T-cell (primary cell): ENCODE data around the gene RPL5. TPM values are rescaled to one million over a fixed set of nuclear protein-coding genes. Genes with fewer than 3 reads are reported as not detected.
"Not testable (repeated sequence)": the region's sequence is repeated elsewhere in the genome, so short reads cannot be mapped to it uniquely, and the experiment has no call there.

Experiments used
- ATAC-seq, 4 experiments: fragments of 200-7000 bp in 3 of 4; fragments of 150-1000 bp in 1 of 4; cut with Tn5 transposase; replicated peaks in 1 of 4; 1 replicate in 3 of 4; 2 replicates in 1 of 4; pipeline ENCODE4 v1.10.0; 2021; ENCODE audit warnings: moderate library complexity in 3 of 4, mild to moderate bottlenecking in 2 of 4, moderate number of reproducible peaks in 1 of 4
- CTCF ChIA-PET, 2 donors: fragments of 300-600 bp; sonication (Branson Sonifier 250); formaldehyde crosslinking; loops; one replicate each; lab custom pipeline; 2022; ENCODE audit warnings: antibody characterized with exemption in 2 of 2; lab: Charles Lee
- POLR2A ChIA-PET, 2 donors: fragments of 300-600 bp; sonication (Branson Sonifier 250); formaldehyde crosslinking; loops; one replicate each; lab custom pipeline; 2022; ENCODE audit warnings: antibody characterized with exemption in 2 of 2; lab: Charles Lee
- DNase-seq, 35 experiments: peaks; one replicate each; pipeline versions ENCODE4 v3.0.0 to v3.0.0-alpha.2; 2013 to 2023
- H3K27ac ChIP-seq: one replicate; pipeline ENCODE4 v1.5.1; 2013; ENCODE audit warnings: low read length
- H3K27me3 ChIP-seq, 2 experiments: replicated peaks in 1 of 2; 1 replicate in 1 of 2; 2 replicates in 1 of 2; pipeline versions ENCODE4 v1.6.1 to v1.7.0; 2013; ENCODE audit warnings: low read length in 1 of 2, mixed read lengths in 1 of 2; ENCODE audit not compliant: control insufficient read depth in 2 of 2, insufficient read depth in 2 of 2; ENCODE audit errors: extremely low read depth in 1 of 2
- H3K36me3 ChIP-seq, 2 donors: 1 replicate in 1 of 2; 2 replicates in 1 of 2; pipeline versions ENCODE4 v1.6.1 to v1.7.0; 2013; ENCODE audit warnings: low read length in 1 of 2; ENCODE audit not compliant: control insufficient read depth in 2 of 2, insufficient read depth in 1 of 2; ENCODE audit errors: extremely low read depth in 1 of 2
- H3K4me1 ChIP-seq, 2 experiments: 1 replicate in 1 of 2; 2 replicates in 1 of 2; pipeline versions ENCODE4 v1.6.1 to v1.7.0; 2013; ENCODE audit warnings: low read length in 2 of 2, mixed read lengths in 1 of 2; ENCODE audit not compliant: insufficient read depth in 2 of 2, control insufficient read depth in 1 of 2; ENCODE audit errors: extremely low read depth in 1 of 2
- H3K4me3 ChIP-seq, 2 donors: 1 replicate in 1 of 2; 2 replicates in 1 of 2; pipeline versions ENCODE4 v1.5.1 to v1.7.0; 2013; ENCODE audit warnings: mild to moderate bottlenecking in 2 of 2, low read length in 1 of 2, moderate library complexity in 1 of 2; ENCODE audit not compliant: control insufficient read depth in 1 of 2; ENCODE audit errors: extremely low read depth in 1 of 2
- H3K9me3 ChIP-seq: 2 replicates; pipeline ENCODE4 v1.7.0; 2013
- H3K27ac Mint-ChIP-seq, 2 donors: one replicate each; pipeline ENCODE4 v1.8.0; 2020 to 2021; ENCODE audit warnings: mild to moderate bottlenecking in 2 of 2, mixed read lengths in 2 of 2
- H3K27me3 Mint-ChIP-seq, 2 donors: one replicate each; pipeline ENCODE4 v1.8.0; 2021 to 2022; ENCODE audit warnings: mixed read lengths in 2 of 2
- H3K36me3 Mint-ChIP-seq: one replicate; pipeline ENCODE4 v1.8.0; 2021; ENCODE audit warnings: mixed read lengths
- H3K4me1 Mint-ChIP-seq, 3 donors: one replicate each; pipeline ENCODE4 v1.8.0; 2020 to 2022; ENCODE audit warnings: mixed read lengths in 3 of 3, mild to moderate bottlenecking in 1 of 3
- H3K4me3 Mint-ChIP-seq, 3 donors: one replicate each; pipeline ENCODE4 v1.8.0; 2020 to 2022; ENCODE audit warnings: mild to moderate bottlenecking in 3 of 3, mixed read lengths in 3 of 3, moderate library complexity in 3 of 3
- H3K9me3 Mint-ChIP-seq, 3 donors: one replicate each; pipeline ENCODE4 v1.8.0; 2020 to 2022; ENCODE audit warnings: mixed read lengths in 3 of 3
- WGBS: methylation state at CpG from one replicate; pipeline ENCODE4 v1.1.5; 2013; ENCODE audit warnings: missing lambda C conversion rate; ENCODE audit not compliant: insufficient coverage; 5-methylcytosine and 5-hydroxymethylcytosine counted together
- total RNA-seq, 35 experiments: library from RNA in 6 of 35; stranded (reverse) in 6 of 35; fragments of 120-200 nt in 1 of 35; gene quantifications; one replicate each; pipeline versions ENCODE4 v1.2.1 to v1.2.4 and lab custom pipeline; 2013 to 2026

RPL5 gene
- total RNA-seq, result 1,000 to 10,000 TPM; 1,327 to 1,558 (median 1,433) TPM
- total RNA-seq (2013), result 3,588 TPM
- 943 to 1,846 (median 1,345) reads per million in 29 experiments for total RNA-seq (lab: John Stamatoyannopoulos, UW)

DNA sequence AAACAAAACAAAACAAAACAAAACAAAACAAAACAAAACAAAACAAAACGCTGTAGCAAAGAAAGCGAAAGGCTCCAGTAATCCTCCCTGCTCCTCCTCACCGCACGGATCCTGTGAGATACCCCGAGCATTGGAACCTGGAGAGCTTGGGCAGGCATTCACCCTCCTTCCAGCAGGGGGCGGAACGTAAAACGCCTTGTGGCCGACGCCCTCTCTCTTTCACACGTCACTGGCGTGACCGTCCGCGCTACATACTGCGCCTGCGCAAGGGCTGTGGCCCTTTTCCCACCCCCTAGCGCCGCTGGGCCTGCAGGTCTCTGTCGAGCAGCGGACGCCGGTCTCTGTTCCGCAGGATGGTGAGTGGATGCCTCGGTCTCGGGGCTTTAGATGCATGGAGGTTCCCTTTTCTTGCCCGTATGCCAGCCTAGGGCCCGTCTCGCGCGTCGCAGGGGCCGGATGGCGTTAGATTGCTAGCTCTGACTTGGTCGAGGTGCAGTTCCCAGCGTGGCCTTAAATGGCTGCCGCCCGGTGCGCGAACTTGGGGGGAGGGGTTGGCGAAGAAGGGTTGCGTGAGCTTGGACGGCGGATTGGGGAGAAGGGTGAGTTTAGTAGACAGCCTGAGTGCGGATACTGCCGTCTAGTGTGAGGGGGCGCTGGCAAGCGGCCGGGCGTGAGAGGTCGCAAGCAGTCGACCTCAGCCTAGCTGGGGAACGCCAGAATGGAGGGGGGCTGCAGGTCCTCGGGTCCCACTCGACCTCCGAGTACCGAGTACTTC, at the start of gene RPL5:
TSS of gene RPL5 (plus strand) at position 279 of the 775 bp plus-strand sequence. CDS start at position 354, 75 bp downstream.
- CTCF ChIA-PET, result interaction anchor here (0.6 to 1.8 kb wide), 27 partner anchors 9 to 651 kb away, joined by 3 to 7 read pairs (median 4); partner anchors contain the start of gene DIPK1A (in 1 of the 2)
- H3K36me3 Mint-ChIP-seq, result peaks cover 38% of the 10 kb centered on the region

GRCh38 chr1:92783550-92783949, 48.3 kb upstream of the RPL5 start:
- H3K36me3 Mint-ChIP-seq, H3K27ac ChIP-seq, H3K4me3 ChIP-seq, ATAC-seq, H3K9me3 ChIP-seq, H3K9me3 Mint-ChIP-seq, H3K36me3 ChIP-seq: not testable (repeated sequence)
- Histone ChIP-seq H3K4me1 (peaks cover 8 to 28% of the 10 kb centered on the region in 2 experiments), H3K27me3 (peaks cover 0 to 55% of the 10 kb centered on the region in 2 experiments)
- peak overlapping the region in 1 of 2 donors; percentile 47 for H3K27ac Mint-ChIP-seq
- peaks cover 25 to 49% of the 10 kb centered on the region in 2 donors for H3K27me3 Mint-ChIP-seq
- no CpG with 5 or more reads among the region's 14 CpGs for WGBS
- peak overlapping the region; percentile 76 to 84 (median 77) for H3K4me3 Mint-ChIP-seq
- ChIA-PET CTCF (interaction anchor here (0.6 to 0.7 kb wide), 2 partner anchors 229 to 1134 kb away, joined by 3 read pairs; no protein-coding TSS in a partner anchor), POLR2A (interaction anchor here (0.6 to 0.7 kb wide), 6 partner anchors 35 to 753 kb away, joined by 3 to 5 read pairs (median 4); no protein-coding TSS in a partner anchor)
- peak in 1 of 35 experiments; percentile 1 for DNase-seq
- peaks cover 19 to 25% (median 19%) of the 10 kb centered on the region in 3 donors for H3K4me1 Mint-ChIP-seq

More for the DNA sequence above, at the start of gene RPL5:
- Histone ChIP-seq H3K36me3 (peaks cover 0 to 36% of the 10 kb centered on the region in 2 donors), H3K9me3 (no peaks in the 10 kb centered on the region), H3K4me1 (peaks cover 18 to 22% of the 10 kb centered on the region in 2 experiments), H3K4me3 (peak within 1 kb of the TSS; percentile 91 to 97), H3K27ac (peak within 1 kb of the TSS; percentile 92), H3K27me3 (no peaks in the 10 kb centered on the region)
- POLR2A ChIA-PET, result interaction anchor here (0.5 to 1.4 kb wide), 12 partner anchors 10 to 957 kb away, joined by 3 to 11 read pairs (median 4); no protein-coding TSS in a partner anchor
- Mint-ChIP-seq H3K4me3 (peak within 1 kb of the TSS; percentile 97 to 100 (median 99)), H3K9me3 (no peaks in the 10 kb centered on the region), H3K27ac (peak within 1 kb of the TSS; percentile 92 to 99), H3K4me1 (peaks cover 45 to 51% (median 49%) of the 10 kb centered on the region in 3 donors), H3K27me3 (no peaks in the 10 kb centered on the region)
- ATAC-seq, result peak; percentile 86 to 92 (median 87)
- DNase-seq, result peak; percentile 92 to 99 (median 94)
- under 1% methylated on average over 53 of the region's 57 CpGs for WGBS

- peak in 16 of 35 experiments; percentile 0 to 54 (median 7) for DNase-seq
- H3K27ac Mint-ChIP-seq, result peak overlapping the region in 1 of 2 donors; percentile 47
These were observed 47.7 kb upstream of the RPL5 start for GRCh38 chr1:92784021-92784638.

GRCh38 chr1:92784639-92785500, 47.0 kb upstream of the RPL5 start, which contains the start of gene EVI5:
EVI5 (minus strand) TSS chr1:92785108; CDS start chr1:92736546, 48,562 bp downstream.
- POLR2A ChIA-PET, result no interaction called here
- Mint-ChIP-seq H3K9me3 (no peaks in the 10 kb centered on the region), H3K4me1 (peaks cover 19 to 25% (median 19%) of the 10 kb centered on the region in 3 donors), H3K4me3 (peak within 1 kb of the TSS; percentile 76 to 84 (median 77)), H3K36me3 (no peaks in the 10 kb centered on the region), H3K27me3 (peaks cover 16 to 44% of the 10 kb centered on the region in 2 donors), H3K27ac (peak within 1 kb of the TSS; percentile 11 to 47)
- Histone ChIP-seq H3K4me3 (peak within 1 kb of the TSS; percentile 54 to 86), H3K9me3 (no peaks in the 10 kb centered on the region), H3K27me3 (peaks cover 0 to 51% of the 10 kb centered on the region in 2 experiments), H3K36me3 (no peaks in the 10 kb centered on the region), H3K4me1 (peaks cover 8 to 28% of the 10 kb centered on the region in 2 experiments), H3K27ac (no peak within 1 kb of the TSS)
- DNase-seq (peak; percentile 25 to 78 (median 52)), ATAC-seq (peak; percentile 72 to 81 (median 75))
- WGBS, result 3% methylated on average over 85 of the region's 94 CpGs
- CTCF ChIA-PET, result interaction anchor here in 1 of 2 donors (0.7 kb wide), 1 partner anchor 35 kb away, joined by 3 read pairs; no protein-coding TSS in a partner anchor

More at GRCh38 chr1:92784021-92784638, 47.7 kb upstream of the RPL5 start:
- H3K4me3 Mint-ChIP-seq, result peak overlapping the region; percentile 76 to 84 (median 77)
- Histone ChIP-seq H3K9me3 (no peaks in the 10 kb centered on the region), H3K27ac (no peak overlapping the region), H3K36me3 (no peaks in the 10 kb centered on the region), H3K4me1 (peaks cover 8 to 28% of the 10 kb centered on the region in 2 experiments), H3K4me3 (peak overlapping the region; percentile 45 to 86), H3K27me3 (peaks cover 0 to 53% of the 10 kb centered on the region in 2 experiments)
- peaks cover 20 to 43% of the 10 kb centered on the region in 2 donors for H3K27me3 Mint-ChIP-seq
- H3K4me1 Mint-ChIP-seq, result peaks cover 19 to 25% (median 19%) of the 10 kb centered on the region in 3 donors
- ChIA-PET CTCF (interaction anchor here (0.6 to 0.7 kb wide), 2 partner anchors 229 to 1134 kb away, joined by 3 read pairs; no protein-coding TSS in a partner anchor), POLR2A (interaction anchor here (0.6 to 0.7 kb wide), 6 partner anchors 35 to 753 kb away, joined by 3 to 5 read pairs (median 4); no protein-coding TSS in a partner anchor)
- H3K9me3 Mint-ChIP-seq, result no peaks in the 10 kb centered on the region
- 1% methylated on average over 20 of the region's 25 CpGs for WGBS
- ATAC-seq, result peak in 3 of 4 experiments; percentile 25 to 41 (median 33)
- H3K36me3 Mint-ChIP-seq, result no peaks in the 10 kb centered on the region

GRCh38 chr1:92786111-92786901, 45.5 kb upstream of the RPL5 start:
- Histone ChIP-seq H3K36me3 (no peaks in the 10 kb centered on the region), H3K27ac (no peak overlapping the region), H3K27me3 (peaks cover 0 to 47% of the 10 kb centered on the region in 2 experiments), H3K4me3 (no peak overlapping the region), H3K4me1 (peaks cover 8 to 28% of the 10 kb centered on the region in 2 experiments), H3K9me3 (no peaks in the 10 kb centered on the region)
- peaks cover 15 to 39% of the 10 kb centered on the region in 2 donors for H3K27me3 Mint-ChIP-seq
- 100% methylated on average over 2 of the region's 5 CpGs for WGBS
- DNase-seq, result no peak
- no peaks in the 10 kb centered on the region for H3K36me3 Mint-ChIP-seq
- H3K4me1 Mint-ChIP-seq, result peaks cover 19 to 25% (median 19%) of the 10 kb centered on the region in 3 donors
- ATAC-seq, result no peak
- CTCF ChIA-PET, result interaction anchor here in 1 of 2 donors (0.7 kb wide), 1 partner anchor 246 kb away, joined by 3 read pairs; no protein-coding TSS in a partner anchor
- H3K4me3 Mint-ChIP-seq, result peak overlapping the region in 2 of 3 donors; percentile 8 to 49
- no peak overlapping the region for H3K27ac Mint-ChIP-seq
- H3K9me3 Mint-ChIP-seq, result no peaks in the 10 kb centered on the region
- POLR2A ChIA-PET, result no interaction called here
